RPMI7951 (cell line): ENCODE results near the gene FUNDC2. TPM values are rescaled to one million over a fixed set of nuclear protein-coding genes. Genes with fewer than 3 reads are reported as not detected.
"Not testable (repeated sequence)": the region's sequence is repeated elsewhere in the genome, so short reads cannot be mapped to it uniquely, and the experiment has no call there.

Source experiments
- DNase-seq: peaks from one replicate; pipeline ENCODE4 v3.0.0-alpha.2; 2012; ENCODE audit warnings: low read depth
- total RNA-seq: library from RNA; depleted of rRNA; stranded (reverse); fragments of >200 nt; shearing (Covaris generic); gene quantifications from 2 replicates; pipeline ENCODE4 v1.2.3, GENCODE V29; 2014; rRNA removed

The FUNDC2 gene
- 57.1 and 71.6 TPM in 2 replicates for total RNA-seq

GRCh38 chrX:155026727-155027508 is at the start of gene FUNDC2:
FUNDC2 (plus strand) TSS chrX:155026844; CDS start chrX:155026939, 95 bp downstream.
- DNase-seq = peak; percentile 88

- DNase-seq = no peak
These were observed 47.0 kb upstream of the FUNDC2 start for GRCh38 chrX:154979629-154980028.

- DNase-seq = peak; percentile 62
These were observed 46.1 kb upstream of the FUNDC2 start for GRCh38 chrX:154980330-154981115.

GRCh38 chrX:154981116-154981411 is 45.6 kb upstream of the FUNDC2 start:
- no peak for DNase-seq

GRCh38 chrX:154986826-154987575 is 39.6 kb upstream of the FUNDC2 start:
- DNase-seq = no peak

- no peak for DNase-seq
These were observed 38.7 kb upstream of the FUNDC2 start for GRCh38 chrX:154987940-154988339.

GRCh38 chrX:154988719-154989118 is 37.9 kb upstream of the FUNDC2 start:
- DNase-seq = no peak

- DNase-seq = no peak
These were observed 36.1 kb upstream of the FUNDC2 start for GRCh38 chrX:154990496-154990895.

GRCh38 chrX:154991039-154991438 is 35.6 kb upstream of the FUNDC2 start:
- DNase-seq = no peak

- no peak for DNase-seq
These were observed 35.2 kb upstream of the FUNDC2 start for GRCh38 chrX:154991476-154991875.

- no peak for DNase-seq
These were observed 28.3 kb upstream of the FUNDC2 start for GRCh38 chrX:154998204-154998880.

GRCh38 chrX:155000841-155001240 is 25.8 kb upstream of the FUNDC2 start:
- no peak for DNase-seq

- DNase-seq = no peak
These were observed 24.8 kb upstream of the FUNDC2 start for GRCh38 chrX:155001873-155002272.

- no peak for DNase-seq
These were observed 21.5 kb upstream of the FUNDC2 start for GRCh38 chrX:155005190-155005589.

GRCh38 chrX:155006379-155006778 is 20.3 kb upstream of the FUNDC2 start:
- not testable (repeated sequence) for DNase-seq

- not testable (repeated sequence) for DNase-seq
These were observed 19.6 kb upstream of the FUNDC2 start for GRCh38 chrX:155006913-155007671.

- not testable (repeated sequence) for DNase-seq
These were observed 18.1 kb upstream of the FUNDC2 start for GRCh38 chrX:155008578-155008977.

GRCh38 chrX:155009994-155010472 is 16.6 kb upstream of the FUNDC2 start:
- no peak for DNase-seq

- DNase-seq = no peak
These were observed 6.1 kb upstream of the FUNDC2 start for GRCh38 chrX:155020591-155020990.

- no peak for DNase-seq
These were observed 4.1 kb upstream of the FUNDC2 start, which contains the start of gene F8 for GRCh38 chrX:155022585-155022984. F8 (minus strand) TSS chrX:155022723; CDS start chrX:155022552, 171 bp downstream.
